HG02970 (cell line): ENCODE results near the gene KIAA0586.
"Not testable (repeated sequence)": the region's sequence is repeated elsewhere in the genome, so short reads cannot be mapped to it uniquely, and the experiment has no call there.

Experiments
- ATAC-seq: cut with Tn5 transposase; IDR thresholded peaks from one replicate; pipeline ENCODE4 v1.9.1; 2021; ENCODE audit warnings: mild to moderate bottlenecking, moderate library complexity, moderate number of reproducible peaks; ENCODE audit not compliant: unreplicated experiment, low FRiP score

Gene KIAA0586

DNA sequence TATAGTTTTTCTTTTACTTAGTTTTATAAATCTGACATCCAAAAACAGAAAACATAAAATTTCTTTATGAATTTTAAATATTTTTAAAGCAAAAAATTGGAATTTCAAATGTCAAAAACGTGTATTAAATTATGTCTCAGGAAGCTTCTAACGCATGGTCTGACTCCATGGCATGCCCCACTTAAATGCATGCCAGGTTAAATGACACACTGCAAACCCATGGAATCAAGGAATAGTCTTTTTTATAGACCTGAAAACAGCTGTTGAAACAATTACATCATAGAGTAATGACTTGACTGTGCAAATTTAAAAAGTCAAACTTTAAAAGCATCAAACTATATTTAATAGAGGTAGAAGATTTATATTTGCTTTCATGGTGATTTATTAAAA, 114.1 kb downstream of the KIAA0586 start:
- no peak for ATAC-seq

DNA sequence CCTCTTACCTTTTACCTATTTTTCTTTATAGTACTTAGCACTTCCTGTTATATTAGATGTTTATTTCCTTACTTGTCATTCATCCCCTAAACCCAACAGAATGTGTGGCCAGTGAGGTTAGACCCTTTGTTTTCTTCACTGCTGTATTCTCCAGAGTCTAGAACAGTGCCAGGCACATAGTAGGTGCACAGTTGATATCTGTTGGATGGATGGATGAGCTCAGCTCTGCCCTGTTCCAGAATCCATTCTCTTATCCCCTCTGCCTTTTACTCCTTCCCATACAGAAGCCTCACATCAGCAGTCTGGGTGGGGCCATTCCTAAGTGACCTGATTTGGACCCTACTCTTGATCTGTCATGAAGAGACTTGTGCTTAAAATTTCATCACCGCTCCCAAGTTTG, 115.7 kb downstream of the KIAA0586 start:
- ATAC-seq = no peak

GRCh38 chr14:58547649-58548048, 120.1 kb downstream of the KIAA0586 start:
- ATAC-seq = no peak

DNA sequence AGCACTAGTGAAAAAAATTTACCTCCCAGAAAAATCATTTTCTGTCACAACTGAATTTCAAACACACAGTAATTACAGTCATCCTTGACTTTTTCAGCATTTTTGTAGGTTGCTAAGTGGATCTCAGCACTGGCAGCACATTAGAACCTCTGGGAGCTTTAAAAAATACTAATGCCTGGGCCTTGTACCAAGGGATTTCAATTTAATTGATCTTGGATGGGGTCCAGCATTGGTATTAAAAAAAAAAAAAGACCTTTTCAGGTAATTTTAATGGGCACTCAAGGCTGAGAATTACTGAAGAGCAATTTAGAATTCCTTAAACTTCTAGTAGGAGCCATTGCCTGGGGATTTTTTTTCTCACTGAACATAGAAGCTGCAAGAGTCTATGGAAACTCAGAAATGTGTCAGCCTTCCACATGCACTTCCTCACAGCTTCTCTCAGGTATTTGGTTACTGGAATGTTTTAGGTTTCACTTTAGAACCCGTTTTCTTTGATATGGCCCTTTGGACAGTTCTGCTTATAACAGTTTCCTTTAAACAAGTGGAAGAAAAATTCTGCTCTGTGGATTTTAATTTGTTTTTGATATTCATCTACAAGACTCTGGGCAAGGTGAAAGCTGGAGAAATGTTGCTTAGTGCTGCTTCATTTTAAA, 121.7 kb downstream of the KIAA0586 start:
- ATAC-seq = no peak

DNA sequence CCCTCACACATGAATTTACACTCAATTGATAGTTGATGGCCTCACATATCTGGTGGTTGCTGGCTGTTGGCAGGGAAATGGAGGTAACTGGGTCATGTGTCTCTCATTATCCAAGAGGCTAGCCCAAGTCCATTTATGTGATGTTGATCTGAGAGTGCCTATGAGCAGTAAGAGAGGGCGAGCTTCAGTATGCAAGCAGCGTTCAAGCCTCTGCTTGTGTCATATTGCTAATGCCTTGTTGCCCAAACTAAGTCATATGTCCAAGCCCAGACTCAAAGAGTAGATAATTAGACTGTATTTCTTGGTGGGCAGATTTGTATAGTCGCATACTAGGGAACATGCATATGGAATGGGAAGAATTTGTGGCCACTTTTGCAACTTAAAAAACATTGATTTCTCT, 126.4 kb downstream of the KIAA0586 start:
- ATAC-seq = no peak

GRCh38 chr14:58555647-58556046, 128.1 kb downstream of the KIAA0586 start:
- no peak for ATAC-seq

DNA sequence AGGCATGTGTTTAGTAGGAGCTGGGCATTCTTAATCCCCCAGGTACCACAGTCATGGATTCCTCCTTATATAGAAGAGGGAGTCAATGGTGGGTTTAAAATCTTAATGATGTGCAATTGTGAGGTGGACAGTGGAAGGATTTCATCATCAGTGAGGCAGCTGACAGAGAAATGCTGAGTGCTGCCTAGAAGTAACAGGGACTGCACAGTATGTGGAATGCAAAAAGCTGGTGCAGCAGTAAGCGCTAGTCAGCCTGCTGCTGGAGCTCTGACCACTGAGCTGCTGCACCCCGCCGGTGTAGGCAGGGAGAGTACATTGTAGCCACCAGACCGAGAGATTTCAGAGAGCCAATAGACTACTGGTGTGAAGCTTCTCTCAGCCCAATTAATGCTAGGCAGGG, 129.7 kb downstream of the KIAA0586 start:
- ATAC-seq = no peak

DNA sequence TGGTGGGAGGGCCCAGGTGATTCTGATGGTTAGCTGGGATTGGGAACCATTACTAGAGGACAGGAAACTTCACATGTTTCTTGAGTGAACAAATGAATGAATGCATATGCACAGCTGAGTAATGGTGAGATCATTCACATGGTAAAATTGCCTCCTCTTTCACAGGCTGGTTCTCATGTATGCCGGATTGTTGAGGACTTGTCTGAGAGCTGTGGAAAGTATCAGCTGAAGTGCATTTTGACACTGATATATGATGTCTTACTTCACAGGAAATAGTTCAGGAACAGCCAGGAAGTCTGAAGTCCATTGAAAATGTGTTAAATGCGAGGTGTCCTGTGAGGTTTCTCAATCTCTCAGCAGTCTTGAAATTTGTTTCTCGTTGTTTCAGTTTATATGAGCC, 132.7 kb downstream of the KIAA0586 start:
- ATAC-seq = no peak

GRCh38 chr14:58562141-58562540, 134.6 kb downstream of the KIAA0586 start:
- ATAC-seq = no peak

GRCh38 chr14:58563978-58564377, 136.5 kb downstream of the KIAA0586 start:
- ATAC-seq = no peak

- ATAC-seq = no peak
Observed at GRCh38 chr14:58565832-58566231, 138.3 kb downstream of the KIAA0586 start.

- ATAC-seq = no peak
Observed at GRCh38 chr14:58566979-58567378, 139.5 kb downstream of the KIAA0586 start.

- ATAC-seq = no peak
Observed at GRCh38 chr14:58568322-58568721, 140.8 kb downstream of the KIAA0586 start.

GRCh38 chr14:58571256-58571655, 143.7 kb downstream of the KIAA0586 start:
- no peak for ATAC-seq

DNA sequence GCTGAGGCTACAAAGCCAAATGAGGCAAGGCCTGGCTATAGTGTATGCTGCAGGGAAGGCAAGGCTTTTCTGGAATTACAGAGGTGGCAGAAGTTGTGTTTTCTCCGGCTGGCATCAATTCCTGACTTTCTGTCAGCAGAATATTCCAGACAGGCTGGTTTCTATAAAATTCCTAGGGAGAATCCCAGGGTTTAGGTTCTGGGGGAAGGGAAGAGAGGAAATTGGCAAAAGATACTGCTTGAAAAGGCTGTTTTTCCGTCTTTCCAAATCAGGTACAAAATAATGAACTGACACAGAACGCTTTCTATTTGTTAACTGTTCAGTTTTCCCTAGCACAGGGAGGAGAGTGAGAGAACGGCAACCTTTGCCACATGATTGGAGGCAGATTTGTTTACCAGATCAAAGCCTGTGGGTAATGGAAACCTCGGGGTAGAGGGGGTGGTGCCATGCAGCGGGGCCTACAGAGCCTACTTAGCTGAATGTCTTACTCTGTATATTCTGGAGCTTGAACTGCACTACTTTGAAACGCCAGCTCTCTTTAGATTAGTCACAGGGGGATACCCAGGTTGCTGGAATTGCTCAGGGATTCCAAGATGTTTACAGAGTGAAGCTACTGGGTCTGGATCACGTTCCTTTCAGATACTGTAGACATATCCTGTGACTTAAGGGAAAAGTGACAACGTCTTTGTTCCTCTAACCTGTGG, 144.4 kb downstream of the KIAA0586 start:
- ATAC-seq = no peak

- ATAC-seq = no peak
Observed at GRCh38 chr14:58572473-58572853, 144.9 kb downstream of the KIAA0586 start.

DNA sequence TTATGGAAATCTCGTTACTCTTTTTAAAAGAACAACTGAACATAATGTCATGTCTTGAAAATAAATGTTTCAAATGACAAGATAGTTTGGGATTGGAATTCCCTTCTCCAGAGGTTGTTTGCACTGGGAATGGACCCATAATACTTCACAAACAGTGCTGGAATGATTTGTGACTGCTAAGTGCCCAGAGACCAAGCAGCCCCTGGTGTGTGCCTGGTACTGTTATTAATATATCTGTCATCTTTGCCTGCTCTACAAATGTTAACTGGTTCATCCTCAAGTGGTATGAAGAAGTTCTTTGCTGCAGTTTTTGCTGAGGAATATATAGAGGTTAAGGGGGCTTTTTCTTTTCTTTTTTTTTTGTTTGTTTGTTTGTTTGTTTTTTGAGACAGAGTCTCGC, 145.3 kb downstream of the KIAA0586 start:
- ATAC-seq = no peak

GRCh38 chr14:58574623-58575022, 147.1 kb downstream of the KIAA0586 start:
- no peak for ATAC-seq

DNA sequence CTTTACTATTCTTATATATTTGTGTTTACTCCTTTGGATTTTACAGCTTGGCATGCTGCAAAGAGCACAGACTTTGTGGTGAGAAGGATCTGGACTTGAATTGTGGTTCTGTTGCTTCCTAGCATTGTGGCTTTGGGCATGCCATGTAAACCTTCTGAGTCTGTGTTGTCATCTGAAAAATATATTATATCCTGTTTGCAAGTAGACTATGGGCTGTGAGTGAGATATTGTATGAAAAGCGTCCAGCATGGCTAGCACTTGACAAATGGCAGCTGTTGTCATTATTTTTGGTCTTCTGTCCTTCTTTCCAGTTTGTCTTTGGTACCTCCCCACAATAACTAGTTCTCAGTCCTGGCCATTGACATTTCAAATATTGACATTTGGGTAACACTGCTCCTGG, 148.4 kb downstream of the KIAA0586 start:
- no peak for ATAC-seq

DNA sequence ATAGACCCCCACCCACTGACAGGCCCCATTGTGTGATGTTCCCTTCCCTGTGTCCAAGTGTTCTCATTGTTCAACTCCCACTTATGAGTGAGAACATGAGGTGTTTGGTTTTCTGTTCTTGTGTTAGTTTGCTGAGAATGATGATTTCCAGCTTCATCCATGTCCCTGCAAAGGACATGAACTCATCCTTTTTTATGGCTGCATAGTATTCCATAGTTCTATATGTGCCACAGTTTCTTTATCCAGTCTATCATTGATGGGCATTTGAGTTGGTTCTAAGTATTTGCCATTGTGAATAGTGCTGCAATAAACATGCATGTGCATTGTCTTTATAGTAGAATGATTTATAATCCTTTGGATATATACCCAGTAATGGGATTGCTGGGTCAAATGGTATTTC, 152.5 kb downstream of the KIAA0586 start:
- not testable (repeated sequence) for ATAC-seq

- ATAC-seq = not testable (repeated sequence)
Observed at GRCh38 chr14:58581389-58581788, 153.9 kb downstream of the KIAA0586 start.

- ATAC-seq = no peak
Observed at GRCh38 chr14:58584383-58584782, 156.9 kb downstream of the KIAA0586 start.
